Stimulated activated effector memory CD8-positive, alpha-beta T cell treated with anti-CD3 and anti-CD28 coated beads, Interleukin-12 subunit alpha, Interleukin-12 subunit beta, amount 100 ng/mL, for 72 hours (primary cell): ENCODE data around the gene KRT4.
"Not testable (repeated sequence)": the region's sequence is repeated elsewhere in the genome, so short reads cannot be mapped to it uniquely, and the experiment has no call there.

Experiments
- ATAC-seq: fragments of 150-1000 bp; cut with Tn5 transposase; 2 replicates; pipeline ENCODE4 v1.10.0; 2021
- DNase-seq, 2 donors: peaks; one replicate each; pipeline ENCODE4 v3.0.0; 2021 to 2022; ENCODE audit warnings: low spot score in 2 of 2
- H3K27ac Mint-ChIP-seq: one replicate; pipeline ENCODE4 v1.8.0; 2022; ENCODE audit warnings: mild to moderate bottlenecking, mixed read lengths
- H3K36me3 Mint-ChIP-seq: one replicate; pipeline ENCODE4 v1.8.0; 2022; ENCODE audit warnings: mild to moderate bottlenecking, mixed read lengths
- H3K4me1 Mint-ChIP-seq: one replicate; pipeline ENCODE4 v1.8.0; 2022; ENCODE audit warnings: mixed read lengths
- H3K4me3 Mint-ChIP-seq: one replicate; pipeline ENCODE4 v1.8.0; 2022; ENCODE audit warnings: mild to moderate bottlenecking, mixed read lengths
- H3K9me3 Mint-ChIP-seq: one replicate; pipeline ENCODE4 v1.8.0; 2022; ENCODE audit warnings: mixed read lengths

KRT4 gene

DNA sequence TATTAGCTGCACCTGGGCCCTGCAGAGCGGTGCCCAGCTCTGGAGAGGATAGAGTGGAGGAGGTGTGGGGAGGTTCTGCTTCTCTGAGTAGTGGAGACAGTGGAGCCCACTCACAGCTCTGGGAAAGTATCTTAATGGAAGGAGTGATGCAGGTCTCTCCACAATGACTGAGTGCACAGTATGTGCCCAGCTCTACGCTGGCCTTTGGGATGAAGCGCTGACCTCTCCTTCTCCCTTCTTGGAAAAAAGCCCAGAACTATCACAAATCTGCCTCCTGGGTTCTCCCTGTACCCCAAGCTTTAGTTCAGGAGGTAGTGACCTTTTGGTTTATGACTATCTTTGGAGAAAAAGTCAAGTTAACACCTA is 17.5 kb downstream of the KRT4 start:
- DNase-seq, result no peak
- Mint-ChIP-seq H3K27ac (no peak overlapping the region), H3K36me3 (no peaks in the 10 kb centered on the region), H3K9me3 (no peaks in the 10 kb centered on the region), H3K4me1 (peaks cover 5% of the 10 kb centered on the region), H3K4me3 (no peak overlapping the region)
- no peak for ATAC-seq

- H3K9me3 Mint-ChIP-seq, result no peaks in the 10 kb centered on the region
- H3K27ac Mint-ChIP-seq, result no peak within 1 kb of the TSS
- H3K4me3 Mint-ChIP-seq, result no peak within 1 kb of the TSS
- no peaks in the 10 kb centered on the region for H3K36me3 Mint-ChIP-seq
- peaks cover 5% of the 10 kb centered on the region for H3K4me1 Mint-ChIP-seq
- no peak for DNase-seq
- no peak for ATAC-seq
Observed at GRCh38 chr12:52795694-52796428, 18.1 kb downstream of the KRT4 start, which contains the start of gene KRT3. TSS of gene KRT3 (minus strand) at chr12:52796117. CDS start at chr12:52796042, 75 bp downstream.

DNA sequence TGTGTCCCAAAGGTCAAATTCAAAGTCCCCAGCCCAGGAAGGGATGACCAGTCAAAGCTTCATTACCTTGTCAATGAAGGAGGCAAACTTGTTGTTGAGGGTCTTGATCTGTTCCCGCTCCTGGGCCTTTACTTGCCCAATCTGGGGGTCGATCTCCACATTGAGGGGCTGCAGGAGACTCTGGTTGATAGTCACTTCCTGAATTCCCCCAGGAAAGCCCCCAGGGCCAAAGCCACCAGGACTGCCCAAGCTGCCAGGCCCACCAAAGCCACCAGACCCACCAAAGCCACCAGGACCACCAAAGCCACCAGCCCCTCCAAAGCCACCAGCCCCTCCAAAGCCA is 18.6 kb downstream of the KRT4 start:
- not testable (repeated sequence) for ATAC-seq, H3K9me3 Mint-ChIP-seq, H3K27ac Mint-ChIP-seq, H3K4me3 Mint-ChIP-seq, H3K36me3 Mint-ChIP-seq, DNase-seq
- H3K4me1 Mint-ChIP-seq, result peaks cover 11% of the 10 kb centered on the region

- H3K27ac Mint-ChIP-seq, result no peak overlapping the region
Observed at GRCh38 chr12:52794479-52795331, 19.2 kb downstream of the KRT4 start.

DNA sequence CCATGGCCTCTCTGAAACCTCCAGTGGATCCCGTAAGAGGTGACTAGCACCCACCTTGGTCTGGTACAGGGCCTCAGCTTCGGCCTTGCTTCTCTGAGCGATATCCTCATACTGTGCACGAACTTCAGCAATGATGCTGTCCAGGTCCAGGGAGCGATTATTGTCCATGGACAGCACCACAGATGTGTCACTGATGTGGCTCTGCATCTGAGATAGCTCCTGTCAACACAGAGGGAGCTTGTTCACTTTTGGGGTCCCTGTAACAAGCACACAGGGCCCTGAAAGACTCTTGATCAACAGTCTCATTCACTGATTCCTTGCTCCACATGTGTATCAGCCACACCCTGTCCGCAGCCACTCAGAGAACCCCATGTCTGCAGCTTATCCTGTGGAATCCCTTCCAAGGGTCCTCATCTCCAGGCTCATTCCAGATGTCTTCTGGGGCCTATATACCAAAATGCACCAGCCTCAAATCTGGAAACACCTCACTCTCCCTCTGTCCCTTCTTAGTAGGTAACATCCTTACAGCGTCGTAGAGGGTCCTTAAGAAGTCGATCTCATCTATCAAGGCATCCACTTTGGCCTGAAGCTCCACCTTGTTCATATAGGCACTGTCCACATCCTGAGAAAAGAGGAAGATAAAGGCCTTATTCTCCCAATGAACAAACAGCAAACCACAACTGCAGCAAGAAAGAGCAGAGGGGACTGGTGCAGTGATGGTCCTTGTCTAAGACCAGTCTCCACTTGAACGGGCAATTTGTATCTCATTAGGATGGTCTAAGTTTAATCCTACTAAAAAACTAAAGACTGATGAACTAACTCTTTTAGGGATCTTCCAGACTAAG is 21.5 kb downstream of the KRT4 start:
- H3K36me3 Mint-ChIP-seq, result no peaks in the 10 kb centered on the region
- H3K27ac Mint-ChIP-seq, result no peak overlapping the region
- H3K9me3 Mint-ChIP-seq, result no peaks in the 10 kb centered on the region
- ATAC-seq, result no peak
- no peak for DNase-seq
- H3K4me3 Mint-ChIP-seq, result no peak overlapping the region
- peaks cover 25% of the 10 kb centered on the region for H3K4me1 Mint-ChIP-seq

More at GRCh38 chr12:52794479-52795331, 19.2 kb downstream of the KRT4 start:
- H3K36me3 Mint-ChIP-seq, result no peaks in the 10 kb centered on the region
- no peak for ATAC-seq
- H3K4me1 Mint-ChIP-seq, result peaks cover 17% of the 10 kb centered on the region
- H3K9me3 Mint-ChIP-seq, result no peaks in the 10 kb centered on the region
- H3K4me3 Mint-ChIP-seq, result no peak overlapping the region
- no peak for DNase-seq

DNA sequence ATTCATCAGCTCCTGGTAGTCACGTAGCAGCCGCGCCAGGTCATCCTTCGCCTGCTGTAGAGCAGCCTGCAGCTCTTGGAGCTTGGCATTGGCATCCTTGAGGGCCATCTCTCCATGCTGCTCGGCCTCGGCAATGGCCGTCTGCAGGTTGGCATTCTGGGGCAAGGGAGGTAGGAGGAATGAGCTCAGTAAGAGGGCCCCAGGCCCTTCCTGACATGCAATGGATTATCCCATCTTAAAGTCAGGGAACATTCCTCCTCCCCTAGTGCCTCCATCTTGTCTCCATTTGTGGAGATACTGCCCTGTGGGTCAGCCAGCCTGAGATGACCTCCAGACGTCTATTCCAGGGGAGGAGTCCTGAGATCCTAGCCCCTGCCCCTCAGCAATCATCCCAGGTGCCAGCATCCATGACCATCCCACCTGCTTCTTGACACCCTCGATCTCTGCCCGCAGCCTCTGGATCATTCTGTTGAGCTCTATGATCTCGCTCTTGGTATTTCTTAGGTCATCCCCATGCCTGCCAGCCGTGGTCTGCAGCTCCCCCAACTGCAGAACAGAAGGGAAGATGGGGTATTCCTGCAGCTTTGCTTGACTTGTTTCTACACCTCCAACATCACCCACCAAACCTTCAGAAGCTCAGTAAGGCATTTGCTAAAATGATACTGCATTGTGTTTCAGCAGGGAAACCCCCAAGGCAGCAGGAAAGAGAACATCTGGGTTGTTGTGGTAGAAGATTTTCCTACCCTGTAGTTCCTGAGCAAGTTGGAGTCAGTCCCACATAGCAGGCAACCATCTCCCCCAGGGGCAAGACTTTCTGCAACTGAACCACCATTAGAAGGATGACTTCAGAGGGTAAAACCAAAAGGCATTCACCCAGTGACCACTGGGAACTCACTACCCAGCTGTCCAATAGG is 22.4 kb downstream of the KRT4 start:
- Mint-ChIP-seq H3K36me3 (no peaks in the 10 kb centered on the region), H3K9me3 (no peaks in the 10 kb centered on the region), H3K4me3 (no peak overlapping the region), H3K4me1 (peaks cover 25% of the 10 kb centered on the region), H3K27ac (no peak overlapping the region)
- no peak for ATAC-seq
- no peak for DNase-seq

- DNase-seq, result no peak
- Mint-ChIP-seq H3K27ac (no peak overlapping the region), H3K9me3 (peaks cover 2% of the 10 kb centered on the region), H3K4me3 (no peak overlapping the region), H3K36me3 (no peaks in the 10 kb centered on the region), H3K4me1 (peaks cover 25% of the 10 kb centered on the region)
- ATAC-seq, result no peak
Observed at GRCh38 chr12:52790427-52791270, 23.3 kb downstream of the KRT4 start.

GRCh38 chr12:52789637-52790426 is 24.1 kb downstream of the KRT4 start:
- Mint-ChIP-seq H3K9me3 (peaks cover 3% of the 10 kb centered on the region), H3K27ac (no peak overlapping the region), H3K4me1 (peaks cover 25% of the 10 kb centered on the region), H3K36me3 (no peaks in the 10 kb centered on the region), H3K4me3 (no peak overlapping the region)
- DNase-seq, result no peak
- ATAC-seq, result no peak

DNA sequence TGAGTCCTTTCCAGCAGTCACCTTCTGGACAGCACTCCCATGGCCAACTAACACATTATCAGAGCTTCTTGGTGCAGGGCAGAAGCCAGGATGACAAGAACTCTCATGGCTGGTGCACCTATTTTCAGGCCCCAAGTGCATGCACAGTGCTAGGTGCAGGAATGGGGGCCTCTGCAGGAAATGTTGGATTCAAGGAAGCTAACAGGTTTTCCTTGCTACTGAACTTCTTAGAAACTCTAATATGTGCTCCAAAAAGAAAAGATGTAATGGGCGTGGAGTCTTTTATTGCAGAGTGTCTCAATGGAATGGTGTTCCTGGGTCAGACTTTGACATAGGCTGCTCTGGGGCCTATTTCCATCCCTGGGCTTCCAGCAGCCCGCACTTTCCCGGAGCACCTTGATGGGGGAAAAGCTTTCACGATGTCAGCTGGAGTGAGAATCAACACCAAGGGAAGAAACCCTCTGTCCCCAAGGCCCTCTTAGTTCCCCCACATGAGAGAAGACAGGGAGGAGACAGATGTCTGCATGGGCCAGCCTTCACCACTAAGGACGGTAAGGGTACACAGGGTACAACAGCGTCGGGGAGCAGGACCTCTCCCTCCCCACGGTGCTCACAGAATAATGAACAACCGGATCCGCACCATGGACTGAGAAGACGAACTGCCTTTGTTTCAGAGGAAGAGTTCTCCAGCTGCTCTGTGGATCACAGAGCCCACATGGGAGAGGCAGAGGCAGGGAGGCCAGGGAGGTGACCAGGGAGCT is 24.9 kb downstream of the KRT4 start:
- no peaks in the 10 kb centered on the region for H3K36me3 Mint-ChIP-seq
- DNase-seq, result no peak
- peaks cover 25% of the 10 kb centered on the region for H3K4me1 Mint-ChIP-seq
- H3K4me3 Mint-ChIP-seq, result no peak overlapping the region
- H3K9me3 Mint-ChIP-seq, result peaks cover 3% of the 10 kb centered on the region
- no peak for ATAC-seq
- no peak overlapping the region for H3K27ac Mint-ChIP-seq

DNA sequence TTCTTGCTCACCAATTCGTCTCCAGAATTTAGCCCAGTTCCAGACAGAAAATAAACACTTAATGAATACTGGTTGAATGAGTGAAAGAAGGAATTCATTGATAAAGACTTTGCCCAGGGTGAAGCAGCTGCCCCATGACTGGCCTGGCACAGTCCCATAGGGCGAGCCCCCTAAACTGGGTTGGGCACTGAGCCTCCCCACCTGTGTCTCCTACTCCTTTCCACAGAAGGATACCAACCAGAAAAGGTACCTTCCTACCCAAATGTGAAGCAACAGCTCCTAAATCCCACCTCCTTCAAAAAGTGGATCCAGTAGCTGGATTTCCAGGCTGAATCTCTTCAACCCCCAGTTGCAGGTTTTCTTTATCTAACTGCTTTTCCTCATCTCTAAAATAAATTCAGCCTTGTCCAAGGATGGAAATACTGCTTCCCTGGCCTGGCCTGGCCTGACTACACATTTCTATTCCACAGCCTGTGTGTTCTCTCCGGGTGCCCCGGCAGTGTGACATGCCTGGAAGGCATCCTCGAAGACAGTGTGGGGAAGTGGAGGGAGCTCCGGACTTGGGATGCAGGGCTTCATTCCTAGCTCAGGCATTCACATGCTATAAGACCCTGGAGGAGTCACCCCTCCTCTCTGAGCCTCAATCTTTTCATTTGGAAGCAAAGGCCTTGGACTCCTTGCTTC is 25.6 kb downstream of the KRT4 start:
- no peak for DNase-seq
- H3K4me1 Mint-ChIP-seq, result peaks cover 25% of the 10 kb centered on the region
- H3K4me3 Mint-ChIP-seq, result no peak overlapping the region
- H3K9me3 Mint-ChIP-seq, result peaks cover 3% of the 10 kb centered on the region
- H3K36me3 Mint-ChIP-seq, result no peaks in the 10 kb centered on the region
- no peak for ATAC-seq
- no peak overlapping the region for H3K27ac Mint-ChIP-seq

DNA sequence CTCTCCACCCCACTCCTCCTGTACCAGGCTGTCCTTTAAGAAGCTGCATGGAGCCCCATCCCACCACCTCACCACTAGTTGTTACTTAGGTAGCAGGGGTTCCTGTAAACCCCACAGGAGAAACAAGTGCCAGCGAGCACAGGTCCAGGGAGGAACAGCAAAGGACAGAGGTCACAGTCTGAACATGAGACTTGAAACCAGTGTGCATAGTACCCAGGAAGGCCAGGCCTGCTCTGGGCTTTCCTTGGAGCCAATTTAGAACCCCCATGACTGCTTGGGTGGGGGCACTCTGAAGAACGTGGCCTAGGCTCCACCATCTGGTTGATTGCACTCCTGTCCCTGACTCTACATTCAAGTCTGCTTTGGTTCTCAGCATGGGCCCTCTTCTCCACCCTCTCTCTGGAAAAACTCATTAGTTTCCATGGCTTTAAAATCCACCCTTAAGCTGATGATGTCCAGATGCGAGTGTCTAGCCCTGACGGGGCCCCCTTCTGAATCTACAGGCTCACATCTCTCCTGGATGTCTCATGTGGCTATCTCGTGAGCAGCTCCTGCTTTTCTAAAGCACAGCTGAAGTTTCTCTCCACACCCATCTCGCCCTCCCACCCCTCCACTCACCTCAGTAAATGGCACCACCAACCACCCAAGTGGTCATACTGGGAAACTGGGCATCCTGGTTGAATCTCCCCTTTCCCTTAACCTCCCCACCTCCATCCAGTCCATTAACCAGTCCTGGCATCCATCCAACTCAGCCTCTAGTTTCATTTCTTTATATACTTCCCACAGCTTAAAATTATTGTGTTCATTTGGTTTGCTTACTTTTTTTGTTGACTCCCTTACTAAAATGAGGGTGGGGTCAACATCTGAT is 26.4 kb downstream of the KRT4 start:
- ATAC-seq (peak; percentile 24), DNase-seq (no peak)
- Mint-ChIP-seq H3K36me3 (no peaks in the 10 kb centered on the region), H3K27ac (no peak overlapping the region), H3K4me1 (peaks cover 25% of the 10 kb centered on the region), H3K9me3 (peaks cover 3% of the 10 kb centered on the region), H3K4me3 (no peak overlapping the region)
